GM21576 (cell line): ENCODE data around the gene DICER1.

Source experiments
- ATAC-seq: cut with Tn5 transposase; IDR thresholded peaks from one replicate; pipeline ENCODE4 v1.9.1; 2021; ENCODE audit warnings: mild to moderate bottlenecking, moderate library complexity; ENCODE audit not compliant: unreplicated experiment

DICER1 gene

DNA sequence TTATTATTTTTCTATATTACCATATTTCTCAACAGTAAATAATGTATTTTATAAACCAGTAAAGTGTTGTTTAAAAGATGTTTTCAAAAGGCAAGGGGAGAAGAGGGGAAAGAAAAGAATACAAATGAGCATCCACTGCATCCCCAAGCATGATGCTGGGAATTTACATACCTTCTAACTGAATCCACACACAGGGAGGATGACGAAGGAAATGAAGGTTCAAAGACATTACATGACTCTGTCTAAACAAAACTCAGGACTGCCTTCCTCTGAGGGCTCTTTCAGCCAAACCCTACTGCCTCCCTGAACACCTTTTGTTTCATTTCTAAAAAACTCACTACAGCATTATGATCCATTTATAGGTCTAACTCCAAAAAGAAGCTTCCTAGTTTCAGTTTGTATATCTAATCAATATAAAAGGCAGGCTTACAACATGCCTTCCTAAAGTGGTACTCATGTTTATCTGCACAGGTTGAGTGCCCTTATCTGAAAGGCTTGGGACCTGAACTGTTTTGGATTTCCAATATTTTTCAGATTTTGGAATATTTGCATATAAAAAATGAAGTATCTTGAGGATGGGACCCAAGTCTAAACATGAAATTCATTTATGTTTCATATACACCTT is 30.3 kb downstream of the DICER1 start:
- no peak for ATAC-seq

- no peak for ATAC-seq
Observed at GRCh38 chr14:95125915-95126314, 31.4 kb downstream of the DICER1 start.

GRCh38 chr14:95125221-95125620 is 32.1 kb downstream of the DICER1 start:
- no peak for ATAC-seq

DNA sequence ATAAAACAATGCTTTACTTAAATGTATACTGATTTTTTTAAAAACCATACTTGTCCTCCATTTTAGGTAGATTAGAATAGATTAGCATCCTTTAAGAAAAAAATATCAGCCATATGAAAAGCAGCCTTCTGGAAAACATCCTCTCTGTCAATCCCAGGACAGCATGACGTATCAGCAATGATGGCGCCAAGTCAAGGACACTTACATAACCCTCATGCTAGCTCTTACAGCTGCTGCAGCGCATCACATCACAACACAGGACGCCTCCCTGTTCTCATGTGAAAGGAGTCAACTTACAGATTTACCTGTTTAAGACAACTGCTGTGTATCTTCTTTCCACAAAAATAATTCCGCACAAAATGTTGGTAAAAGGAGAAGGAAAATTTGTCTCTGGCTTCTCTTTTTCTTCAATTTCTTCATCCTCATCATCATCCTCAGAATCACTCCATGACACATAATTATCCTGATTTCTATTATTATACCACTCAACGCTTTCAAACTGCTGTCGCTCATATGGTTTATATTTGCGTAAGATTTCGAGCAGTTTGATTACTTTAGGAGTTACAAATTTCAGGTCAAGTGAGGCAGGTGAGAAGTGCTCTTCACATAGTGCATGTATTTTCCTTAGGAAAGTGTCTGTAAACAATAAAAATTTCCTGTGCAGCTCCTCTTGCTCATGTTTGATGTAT is 33.3 kb downstream of the DICER1 start:
- ATAC-seq: no peak

GRCh38 chr14:95122621-95122945 is 34.7 kb downstream of the DICER1 start:
- ATAC-seq: no peak

DNA sequence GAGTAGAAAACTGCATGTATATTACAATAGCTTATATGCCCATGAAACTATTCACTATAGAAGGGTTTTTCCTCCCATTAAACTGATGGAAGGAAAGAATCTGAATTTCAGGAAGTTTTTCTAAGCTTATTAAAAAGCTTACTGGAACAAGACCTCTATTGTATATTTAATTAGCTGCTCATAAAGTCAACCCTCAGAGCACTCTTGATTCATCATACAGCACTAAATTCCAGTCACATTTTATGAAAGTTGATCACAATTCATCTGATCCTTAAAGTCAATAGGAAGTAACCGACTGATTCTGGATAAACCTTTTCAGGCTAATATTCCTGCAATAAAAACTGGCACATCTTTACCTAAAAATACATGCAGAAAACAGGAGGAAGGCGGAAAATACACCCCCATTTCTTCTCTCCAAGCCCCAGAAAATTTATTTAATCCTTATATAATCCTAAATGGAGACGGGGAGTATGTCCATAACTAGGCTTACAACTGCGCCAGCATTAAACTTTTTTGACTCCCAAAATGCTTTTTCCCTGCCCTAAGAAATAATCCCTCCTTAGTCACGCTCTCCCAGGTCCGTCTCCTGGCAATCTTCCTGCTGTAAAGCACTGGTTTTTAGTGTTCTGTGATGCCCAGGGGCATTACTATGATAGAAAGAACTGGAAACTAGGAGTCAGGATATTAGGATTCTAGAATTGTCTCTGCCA is 35.3 kb downstream of the DICER1 start:
- no peak for ATAC-seq

- no peak for ATAC-seq
Observed at GRCh38 chr14:95119336-95119735, 38.0 kb downstream of the DICER1 start.

- ATAC-seq: no peak
Observed at GRCh38 chr14:95117937-95118721, 39.2 kb downstream of the DICER1 start.

GRCh38 chr14:95113476-95113875 is 43.9 kb downstream of the DICER1 start:
- no peak for ATAC-seq

GRCh38 chr14:95111507-95112164 is 45.7 kb downstream of the DICER1 start:
- no peak for ATAC-seq

DNA sequence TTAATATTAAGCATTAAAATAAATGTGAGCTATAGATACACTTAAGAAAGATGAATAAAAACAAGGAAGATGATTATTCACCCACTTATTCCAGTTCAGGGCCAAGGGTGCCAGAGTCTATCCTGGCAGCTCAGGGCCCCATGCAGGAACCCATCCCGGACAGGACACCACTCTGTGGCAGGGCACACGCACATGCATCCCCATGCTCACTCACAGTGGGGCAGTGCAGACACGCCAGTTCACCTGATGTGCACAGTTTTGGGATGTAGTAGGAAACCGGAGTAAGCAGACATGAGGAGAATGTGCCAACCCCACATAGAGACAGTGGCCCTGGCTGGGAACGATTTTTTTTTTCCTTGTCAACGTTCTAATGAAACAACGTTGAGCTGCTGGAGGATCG is 47.2 kb downstream of the DICER1 start:
- no peak for ATAC-seq

DNA sequence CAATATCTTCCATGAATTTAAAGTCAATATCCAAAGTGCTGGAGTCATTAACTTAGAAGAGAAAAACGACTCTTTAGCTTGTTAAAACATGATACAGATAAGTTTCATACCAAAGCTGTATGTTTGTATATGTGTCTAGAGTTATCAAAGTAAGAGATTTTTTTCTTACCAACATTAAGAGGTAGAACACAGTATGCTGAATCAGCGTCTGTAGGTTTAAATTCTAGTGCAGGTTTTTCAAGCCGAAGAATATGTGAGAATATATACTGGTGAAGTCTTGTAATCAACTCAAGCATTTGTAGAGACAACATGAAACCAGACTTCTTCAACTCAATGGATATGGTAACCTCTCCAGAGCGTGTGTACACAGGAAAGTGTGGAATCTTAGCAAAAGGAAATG is 49.6 kb downstream of the DICER1 start:
- ATAC-seq: no peak

DNA sequence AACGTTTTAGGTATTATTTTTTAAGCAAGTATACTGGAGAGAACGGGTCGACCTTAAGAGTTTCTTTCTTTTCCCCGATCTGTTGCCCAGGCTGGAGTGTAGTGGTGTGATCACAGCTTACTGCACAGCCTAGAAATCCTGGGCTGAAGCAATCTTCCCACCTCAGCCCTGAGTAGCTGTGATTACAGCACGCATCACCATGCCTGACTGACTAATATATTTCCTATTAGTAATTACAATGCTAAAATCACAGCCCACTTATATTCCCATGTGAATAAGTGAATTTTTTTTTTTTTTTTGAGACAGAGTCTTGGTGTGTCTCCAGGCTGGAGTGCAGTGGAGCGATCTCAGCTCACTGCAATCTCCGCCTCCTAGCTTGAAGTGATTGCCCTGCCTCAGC is 50.4 kb downstream of the DICER1 start:
- ATAC-seq: no peak

DNA sequence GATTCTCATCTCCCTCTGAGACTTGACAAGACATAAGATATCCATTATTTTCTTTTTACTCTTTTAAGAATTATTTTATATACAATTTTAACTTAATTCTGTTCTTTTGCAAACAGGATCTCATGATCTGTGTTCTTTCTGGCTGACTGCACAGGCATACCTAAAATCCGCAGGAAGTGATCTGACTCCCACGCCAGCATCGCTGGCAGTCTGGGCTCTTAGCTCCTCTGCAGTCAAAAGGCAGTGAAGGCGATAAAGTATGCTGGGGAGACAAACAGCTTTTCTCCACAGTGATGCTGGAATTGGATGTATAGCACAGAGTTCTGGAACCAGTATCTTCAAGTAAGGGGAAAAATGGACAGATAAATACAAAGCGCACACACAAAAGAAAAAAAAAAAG is 52.4 kb downstream of the DICER1 start:
- no peak for ATAC-seq

- no peak for ATAC-seq
Observed at GRCh38 chr14:95102680-95103044, 54.7 kb downstream of the DICER1 start.

GRCh38 chr14:95101736-95102679 is 55.3 kb downstream of the DICER1 start:
- no peak for ATAC-seq

- ATAC-seq: no peak
Observed at GRCh38 chr14:95098984-95099599, 58.2 kb downstream of the DICER1 start.

GRCh38 chr14:95097385-95097784 is 59.9 kb downstream of the DICER1 start:
- ATAC-seq: no peak

GRCh38 chr14:95096476-95096875 is 60.9 kb downstream of the DICER1 start:
- no peak for ATAC-seq

- ATAC-seq: no peak
Observed at GRCh38 chr14:95095996-95096395, 61.3 kb downstream of the DICER1 start.
